ENCODE measurements around the gene DNAJB1. TPM values are rescaled to one million over a fixed set of nuclear protein-coding genes. Genes with fewer than 3 reads are reported as not detected.

DNAJB1 gene
- total RNA-seq, 1 donor = 95.2 TPM

GRCh38 chr19:14479975-14480699, 38.1 kb downstream of the DNAJB1 start:
- TF ChIP-seq, protein P1, sequence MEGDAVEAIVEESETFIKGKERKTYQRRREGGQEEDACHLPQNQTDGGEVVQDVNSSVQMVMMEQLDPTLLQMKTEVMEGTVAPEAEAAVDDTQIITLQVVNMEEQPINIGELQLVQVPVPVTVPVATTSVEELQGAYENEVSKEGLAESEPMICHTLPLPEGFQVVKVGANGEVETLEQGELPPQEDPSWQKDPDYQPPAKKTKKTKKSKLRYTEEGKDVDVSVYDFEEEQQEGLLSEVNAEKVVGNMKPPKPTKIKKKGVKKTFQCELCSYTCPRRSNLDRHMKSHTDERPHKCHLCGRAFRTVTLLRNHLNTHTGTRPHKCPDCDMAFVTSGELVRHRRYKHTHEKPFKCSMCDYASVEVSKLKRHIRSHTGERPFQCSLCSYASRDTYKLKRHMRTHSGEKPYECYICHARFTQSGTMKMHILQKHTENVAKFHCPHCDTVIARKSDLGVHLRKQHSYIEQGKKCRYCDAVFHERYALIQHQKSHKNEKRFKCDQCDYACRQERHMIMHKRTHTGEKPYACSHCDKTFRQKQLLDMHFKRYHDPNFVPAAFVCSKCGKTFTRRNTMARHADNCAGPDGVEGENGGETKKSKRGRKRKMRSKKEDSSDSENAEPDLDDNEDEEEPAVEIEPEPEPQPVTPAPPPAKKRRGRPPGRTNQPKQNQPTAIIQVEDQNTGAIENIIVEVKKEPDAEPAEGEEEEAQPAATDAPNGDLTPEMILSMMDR (IDR thresholded peaks at IDR 0.05; ENCODE audit: insufficient read depth, low read length) = peak; percentile 77
- DNase-seq (ENCODE audit: low read depth) = no peak
- H3K4me3 ChIP-seq (ENCODE audit: low read depth, low read length) = no peak overlapping the region

- H3K4me3 ChIP-seq (ENCODE audit: low read depth, low read length) = no peak overlapping the region
- no peak for DNase-seq (ENCODE audit: low read depth)
- TF ChIP-seq, protein P1 (IDR thresholded peaks at IDR 0.05; ENCODE audit: insufficient read depth, low read length) = no peak
Measured at GRCh38 chr19:14479309-14479974, 38.8 kb downstream of the DNAJB1 start.

DNA sequence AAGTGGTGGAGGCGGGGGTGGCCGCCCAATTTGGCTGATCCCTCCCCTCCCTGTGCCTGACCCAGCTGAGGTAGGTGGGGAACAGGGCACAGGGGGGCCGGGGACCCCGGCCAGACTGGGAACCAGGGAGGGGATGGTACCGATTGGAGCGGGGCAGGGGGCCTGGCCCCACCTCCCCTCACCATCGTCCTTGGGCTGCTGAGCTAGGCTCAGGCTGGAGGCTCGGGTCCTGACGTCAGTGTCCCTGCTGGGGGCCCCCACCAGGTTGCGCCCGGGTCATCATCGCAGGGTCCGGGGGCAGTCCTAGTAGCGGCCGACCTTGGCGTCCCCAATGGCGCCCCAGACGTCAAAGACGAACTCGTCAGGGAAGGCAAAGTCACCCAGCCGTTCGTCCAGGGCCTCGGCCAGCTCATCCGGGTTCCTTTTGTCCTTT, 40.1 kb downstream of the DNAJB1 start:
- TF ChIP-seq, protein P1 (IDR thresholded peaks at IDR 0.05; ENCODE audit: insufficient read depth, low read length) = no peak
- no peak for DNase-seq (ENCODE audit: low read depth)
- no peak overlapping the region for H3K4me3 ChIP-seq (ENCODE audit: low read depth, low read length)

GRCh38 chr19:14477418-14478112, 40.6 kb downstream of the DNAJB1 start:
- no peak overlapping the region for H3K4me3 ChIP-seq (ENCODE audit: low read depth, low read length)
- peak; percentile 40 for DNase-seq (ENCODE audit: low read depth)
- TF ChIP-seq, protein P1 (IDR thresholded peaks at IDR 0.05; ENCODE audit: insufficient read depth, low read length) = no peak

- TF ChIP-seq, protein P1 (IDR thresholded peaks at IDR 0.05; ENCODE audit: insufficient read depth, low read length) = no peak
- peak; percentile 89 for DNase-seq (ENCODE audit: low read depth)
- no peak overlapping the region for H3K4me3 ChIP-seq (ENCODE audit: low read depth, low read length)
Measured at GRCh38 chr19:14476673-14477401, 41.4 kb downstream of the DNAJB1 start.

DNA sequence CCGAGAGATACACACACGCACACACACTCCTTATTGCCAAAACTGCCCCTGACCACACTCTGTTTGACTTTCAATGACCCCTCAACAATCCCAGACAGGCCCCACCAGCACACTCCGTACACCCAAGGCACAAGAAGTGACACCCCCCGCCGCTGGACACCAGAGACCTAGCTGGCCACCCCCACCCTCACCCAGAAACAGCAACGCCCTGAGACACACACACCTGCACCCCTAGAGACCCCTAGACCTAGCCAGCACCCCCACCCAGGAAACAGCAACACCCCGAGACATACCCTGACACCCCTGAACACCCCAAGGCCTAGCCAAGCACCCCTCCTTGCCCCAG, 41.9 kb downstream of the DNAJB1 start:
- no peak for DNase-seq (ENCODE audit: low read depth)
- TF ChIP-seq, protein P1 (IDR thresholded peaks at IDR 0.05; ENCODE audit: insufficient read depth, low read length) = no peak

More for the DNA sequence above, 41.9 kb downstream of the DNAJB1 start:
- H3K4me3 ChIP-seq (ENCODE audit: low read depth, low read length) = no peak overlapping the region
